Keratinocyte (primary cell): Measurements from ENCODE around the gene S100PBP. TPM values are rescaled to one million over a fixed set of nuclear protein-coding genes. Genes with fewer than 3 reads are reported as not detected.
"Not testable (repeated sequence)": the region's sequence is repeated elsewhere in the genome, so short reads cannot be mapped to it uniquely, and the experiment has no call there.

Source experiments
- DNase-seq: peaks from one replicate; pipeline ENCODE4 v3.0.0-alpha.2; 2011; ENCODE audit warnings: low read depth, missing footprints, low spot score
- FAIRE-seq: peaks from 2 replicates; lab custom pipeline; 2011; peaks lifted over from hg19 to GRCh38; lab: Jason Lieb, UNC
- H2AFZ ChIP-seq: 2 replicates; pipeline ENCODE4 v1.6.0; 2012; ENCODE audit warnings: low read length, control low read depth, inconsistent platforms; ENCODE audit not compliant: control insufficient read depth
- H3K27ac ChIP-seq: 2 replicates; pipeline ENCODE4 v1.5.1; 2011; ENCODE audit warnings: low read length; ENCODE audit not compliant: control insufficient read depth, insufficient read depth
- H3K27me3 ChIP-seq: 3 replicates; pipeline ENCODE4 v1.6.0; 2011; ENCODE audit warnings: low read length; ENCODE audit not compliant: control insufficient read depth, insufficient read depth; ENCODE audit errors: extremely low read depth
- H3K36me3 ChIP-seq, 2 experiments: 2 replicates in 1 of 2; 3 replicates in 1 of 2; pipeline ENCODE4 v1.5.1; 2011; ENCODE audit warnings: low read length in 2 of 2, mild to moderate bottlenecking in 1 of 2; ENCODE audit not compliant: control insufficient read depth in 2 of 2, insufficient read depth in 2 of 2; ENCODE audit errors: extremely low read depth in 1 of 2
- H3K4me1 ChIP-seq: 3 replicates; pipeline ENCODE4 v1.5.1; 2011; ENCODE audit warnings: low read length; ENCODE audit not compliant: control insufficient read depth, insufficient read depth; ENCODE audit errors: extremely low read depth
- H3K4me2 ChIP-seq: 3 replicates; pipeline ENCODE4 v1.6.0; 2011; ENCODE audit warnings: low read depth, low read length; ENCODE audit not compliant: control insufficient read depth, insufficient read depth; ENCODE audit errors: extremely low read depth
- H3K4me3 ChIP-seq, 3 experiments: fragments of 200-600 bp in 1 of 3; sonication (generic) in 1 of 3; 2 replicates in 2 of 3; 3 replicates in 1 of 3; pipeline ENCODE4 v1.5.1; 2011 to 2016; ENCODE audit warnings: low read length in 3 of 3, mild to moderate bottlenecking in 3 of 3, control low read depth in 2 of 3, inconsistent platforms in 1 of 3, low read depth in 1 of 3, mixed read lengths in 1 of 3, mixed run types in 1 of 3, moderate library complexity in 1 of 3; ENCODE audit not compliant: control insufficient read depth in 2 of 3, insufficient read depth in 2 of 3; ENCODE audit errors: extremely low read depth in 1 of 3
- H3K79me2 ChIP-seq: 2 replicates; pipeline ENCODE4 v1.6.0; 2012; ENCODE audit warnings: low read length; ENCODE audit not compliant: control insufficient read depth, insufficient read depth
- H3K9ac ChIP-seq: 3 replicates; pipeline ENCODE4 v1.6.0; 2011; ENCODE audit warnings: low read length; ENCODE audit not compliant: control insufficient read depth, insufficient read depth; ENCODE audit errors: extremely low read depth
- H3K9me1 ChIP-seq: 3 replicates; pipeline ENCODE4 v1.6.0; 2011; ENCODE audit warnings: low read length; ENCODE audit not compliant: control insufficient read depth, insufficient read depth; ENCODE audit errors: extremely low read depth
- H3K9me3 ChIP-seq: 2 replicates; pipeline ENCODE4 v1.5.1; 2012; ENCODE audit warnings: low read depth, low read length; ENCODE audit not compliant: control insufficient read depth
- H4K20me1 ChIP-seq: 3 replicates; pipeline ENCODE4 v1.6.0; 2011; ENCODE audit warnings: low read length; ENCODE audit not compliant: control insufficient read depth, insufficient read depth; ENCODE audit errors: extremely low read depth
- CTCF ChIP-seq, 3 experiments: IDR thresholded peaks in 1 of 3; conservative IDR thresholded peaks in 1 of 3; optimal IDR thresholded peaks in 1 of 3; 2 replicates in 2 of 3; 3 replicates in 1 of 3; pipeline versions ENCODE3 to v1.5.1; 2011; ENCODE audit warnings: low read length in 3 of 3, mild to moderate bottlenecking in 3 of 3, moderate library complexity in 2 of 3, control low read depth in 1 of 3, inconsistent platforms in 1 of 3; ENCODE audit not compliant: insufficient read depth in 2 of 3; ENCODE audit errors: extremely low read depth in 1 of 3
- EZH2 ChIP-seq: IDR thresholded peaks from one replicate; pipeline ENCODE4 v1.6.1; 2012; ENCODE audit warnings: inconsistent platforms, mild to moderate bottlenecking, low read length, moderate library complexity
- dilution Hi-C: fragments of 300-500 bp; cut with MboI; formaldehyde crosslinking; loops from one replicate; pipeline ENCODE4 v1.7.0; 2020; ENCODE audit warnings: low sequenced_read_pairs; ENCODE audit not compliant: extremely low pct_ligation_motif_present
- polyA plus RNA-seq, 5 experiments: library from polyadenylated mRNA; depleted of rRNA in 3 of 5; stranded (reverse) in 3 of 5; stranded (forward) in 1 of 5; unstranded in 1 of 5; fragments of >200 nt; gene quantifications; 1 replicate in 1 of 5; 2 replicates in 3 of 5; 3 replicates in 1 of 5; pipeline versions ENCODE4 v1.2.1 to v1.2.3, GENCODE V29; 2011 to 2012; ENCODE audit warnings: missing spikeins in 2 of 5, low read depth in 1 of 5, low replicate concordance in 1 of 5

Gene S100PBP
- polyA plus RNA-seq, 1 donor (not counting 4 experiments of a cell fraction or from before 2014, with no cell fraction given), result 29.0 TPM

- no peak overlapping the region for H3K4me3 ChIP-seq
- H3K9me1 ChIP-seq, result no peaks in the 10 kb centered on the region
- H3K9ac ChIP-seq, result no peak overlapping the region
- peaks cover 5% of the 10 kb centered on the region for H3K79me2 ChIP-seq
- no peak overlapping the region for H3K27ac ChIP-seq
- peaks cover 7 to 23% of the 10 kb centered on the region in 2 experiments for H3K36me3 ChIP-seq
- no peaks in the 10 kb centered on the region for H3K9me3 ChIP-seq
- peaks cover 9% of the 10 kb centered on the region for H4K20me1 ChIP-seq
- no peak overlapping the region for H2AFZ ChIP-seq
- H3K4me1 ChIP-seq, result peaks cover 7% of the 10 kb centered on the region
- H3K27me3 ChIP-seq, result no peaks in the 10 kb centered on the region
- no peak for FAIRE-seq
- DNase-seq, result no peak
- dilution Hi-C loops, result no loop called here
- TF ChIP-seq CTCF (optimal IDR thresholded peaks at IDR 0.05 in 1 of 3, IDR thresholded peaks at IDR 0.05 in 1 of 3, conservative IDR thresholded peaks at IDR 0.05 in 1 of 3; ENCODE audit: extremely low read depth in 1 of 3, insufficient read depth in 2 of 3, low read length in 3 of 3), result no peak
- no peak for TF ChIP-seq EZH2
- H3K4me2 ChIP-seq, result no peak overlapping the region
Measured at GRCh38 chr1:32798679-32799416, 18.6 kb upstream of the S100PBP start.

- Histone ChIP-seq H3K27me3 (no peaks in the 10 kb centered on the region), H3K4me2 (no peak overlapping the region), H4K20me1 (peaks cover 9% of the 10 kb centered on the region), H3K9me1 (peaks cover 2% of the 10 kb centered on the region), H3K79me2 (peaks cover 6% of the 10 kb centered on the region), H3K4me3 (no peak overlapping the region), H3K27ac (peak overlapping the region; percentile 24), H2AFZ (no peak overlapping the region), H3K9ac (no peak overlapping the region), H3K9me3 (no peaks in the 10 kb centered on the region), H3K36me3 (peaks cover 7 to 27% of the 10 kb centered on the region in 2 experiments), H3K4me1 (peaks cover 7% of the 10 kb centered on the region)
- FAIRE-seq (peak; percentile 41), DNase-seq (no peak)
- dilution Hi-C loops, result no loop called here
- TF ChIP-seq EZH2, result no peak
- TF ChIP-seq CTCF (optimal IDR thresholded peaks at IDR 0.05 in 1 of 3, IDR thresholded peaks at IDR 0.05 in 1 of 3, conservative IDR thresholded peaks at IDR 0.05 in 1 of 3; ENCODE audit: extremely low read depth in 1 of 3, insufficient read depth in 2 of 3, low read length in 3 of 3), result no peak
Measured at GRCh38 chr1:32801096-32801715, 16.2 kb upstream of the S100PBP start.

- H3K4me1 ChIP-seq, H3K9ac ChIP-seq, H3K9me1 ChIP-seq, H3K9me3 ChIP-seq, dilution Hi-C loops, H2AFZ ChIP-seq, H3K27ac ChIP-seq, H3K4me2 ChIP-seq, H3K4me3 ChIP-seq, H3K27me3 ChIP-seq, DNase-seq, FAIRE-seq: not testable (repeated sequence)
- H3K36me3 ChIP-seq, result peaks cover 10 to 42% of the 10 kb centered on the region in 2 experiments
- peaks cover 12% of the 10 kb centered on the region for H4K20me1 ChIP-seq
- peaks cover 19% of the 10 kb centered on the region for H3K79me2 ChIP-seq
Measured at GRCh38 chr1:32804460-32804859, 13.0 kb upstream of the S100PBP start.
